ENCODE results near the gene FERMT3.

FERMT3 gene

GRCh38 chr11:64222651-64223000 is 16.1 kb downstream of the FERMT3 start:
- DNase-seq, result no peak

GRCh38 chr11:64223001-64223651 is 16.6 kb downstream of the FERMT3 start:
- peak; percentile 14 for DNase-seq

- DNase-seq, result peak; percentile 17
These were observed 17.8 kb downstream of the FERMT3 start for GRCh38 chr11:64224151-64224890.

- peak; percentile 17 for DNase-seq
These were observed 18.5 kb downstream of the FERMT3 start for GRCh38 chr11:64224891-64225607.

GRCh38 chr11:64225608-64226506 is 19.3 kb downstream of the FERMT3 start, which contains the start of the genes NUDT22 and TRPT1:
Gene NUDT22, plus strand, starts transcription at chr11:64226274. Its CDS starts 379 bp downstream, at chr11:64226653.
Gene TRPT1, minus strand, starts transcription at chr11:64226186. Its CDS starts 326 bp downstream, at chr11:64225860.
- peak; percentile 94 for DNase-seq

GRCh38 chr11:64226507-64227051 is 20.1 kb downstream of the FERMT3 start:
- peak; percentile 53 for DNase-seq

- DNase-seq, result no peak
These were observed 21.0 kb downstream of the FERMT3 start for GRCh38 chr11:64227405-64227956.

- no peak for DNase-seq
These were observed 22.7 kb downstream of the FERMT3 start for GRCh38 chr11:64229090-64229743.

- no peak for DNase-seq
These were observed 23.2 kb downstream of the FERMT3 start for GRCh38 chr11:64229744-64230170.

GRCh38 chr11:64230171-64230984 is 23.9 kb downstream of the FERMT3 start, which contains the start of gene DNAJC4:
Gene DNAJC4, plus strand, starts transcription at chr11:64230548. Its CDS starts 307 bp downstream, at chr11:64230855.
- DNase-seq, result peak; percentile 86

- DNase-seq, result no peak
These were observed 24.5 kb downstream of the FERMT3 start for GRCh38 chr11:64230985-64231365.

- no peak for DNase-seq
These were observed 25.0 kb downstream of the FERMT3 start for GRCh38 chr11:64231546-64231945.

GRCh38 chr11:64232182-64232966 is 25.9 kb downstream of the FERMT3 start:
- DNase-seq, result no peak

- no peak for DNase-seq
These were observed 26.4 kb downstream of the FERMT3 start for GRCh38 chr11:64232967-64233315.

- DNase-seq, result peak; percentile 78
These were observed 27.5 kb downstream of the FERMT3 start, which contains the start of gene VEGFB for GRCh38 chr11:64233913-64234586. Gene VEGFB, plus strand, starts transcription at chr11:64234584. Its CDS starts 250 bp downstream, at chr11:64234834.

GRCh38 chr11:64234647-64235379 is 28.3 kb downstream of the FERMT3 start:
- DNase-seq, result peak; percentile 55

GRCh38 chr11:64235437-64236161 is 29.1 kb downstream of the FERMT3 start:
- no peak for DNase-seq

All from activated CD8-positive, alpha-beta memory T cell treated with anti-CD3 and anti-CD28 coated beads, Interleukin-2, amount 50 U/mL, for 4 hours (primary cell).